Stimulated activated CD4-positive, alpha-beta T cell treated with anti-CD3 and anti-CD28 coated beads, Interleukin-2, amount 100 ng/mL, for 4 hours (primary cell): Measurements from ENCODE around the gene TRIM63.
A peak's percentile ranks its signal among the peaks of the same experiment; 100 is the strongest.
"Not testable (repeated sequence)": the region's sequence is repeated elsewhere in the genome, so short reads cannot be mapped to it uniquely, and the experiment has no call there.

Experiments
- DNase-seq: peaks from one replicate; pipeline ENCODE4 v3.0.0-alpha.2; 2020; ENCODE audit warnings: low read depth

TRIM63 gene

DNA sequence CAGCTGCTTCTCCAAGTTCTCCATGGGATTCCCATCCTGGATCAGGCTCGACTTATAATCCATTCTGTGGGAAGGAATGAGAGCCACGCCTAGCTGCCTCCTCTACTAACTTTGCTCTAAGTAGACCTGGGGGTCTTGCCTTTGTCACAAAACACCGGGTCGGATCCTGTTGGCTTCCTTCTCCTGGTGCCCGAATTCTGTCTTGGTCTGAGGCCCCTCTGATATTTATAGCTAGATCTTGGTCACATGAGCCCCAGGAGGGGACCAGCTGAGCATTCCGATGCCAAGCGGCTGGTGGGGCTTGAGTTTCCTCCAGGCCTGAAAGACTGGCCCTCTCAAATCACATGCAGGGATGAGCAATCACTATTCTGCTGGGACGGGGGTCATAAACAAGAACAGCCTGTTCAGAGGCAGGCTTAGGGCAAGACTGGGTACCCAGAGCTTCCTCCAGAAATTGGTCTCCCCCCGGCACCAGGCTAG, at the start of gene TRIM63:
Gene TRIM63 (minus strand): TSS at position 199 of the 480 bp plus-strand sequence. CDS start 136 bp downstream, at position 63.
- DNase-seq = no peak

DNA sequence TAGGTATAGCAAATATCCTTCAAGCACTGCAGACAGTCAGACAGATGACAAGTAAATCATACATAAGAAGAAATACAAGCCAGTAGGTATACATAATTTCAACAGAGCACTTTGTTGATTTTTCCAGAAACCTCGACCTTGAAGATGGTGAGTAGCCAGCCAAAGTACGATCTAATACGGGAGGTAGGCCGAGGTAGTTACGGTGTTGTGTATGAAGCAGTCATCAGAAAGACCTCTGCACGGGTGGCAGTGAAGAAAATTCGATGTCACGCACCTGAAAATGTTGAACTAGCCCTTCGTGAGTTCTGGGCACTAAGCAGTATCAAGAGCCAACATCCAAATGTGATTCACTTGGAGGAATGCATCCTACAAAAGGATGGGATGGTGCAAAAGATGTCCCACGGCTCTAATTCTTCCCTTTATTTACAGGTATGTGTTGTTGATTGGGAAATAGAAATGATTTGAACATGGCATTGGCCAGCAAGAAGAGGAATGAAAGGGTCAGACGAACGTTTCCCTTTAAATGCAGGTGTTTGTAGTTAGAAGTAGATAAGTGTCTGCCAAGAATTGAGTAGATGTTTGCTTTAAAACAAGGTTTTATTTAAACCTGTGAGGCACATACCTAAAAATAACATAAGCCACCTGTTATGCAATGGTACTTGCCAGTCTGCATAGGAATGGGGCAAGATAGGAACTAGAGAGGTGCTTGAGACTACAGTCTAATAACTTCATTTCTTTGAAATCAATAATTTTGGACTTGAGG, 46.9 kb upstream of the TRIM63 start:
- DNase-seq = no peak

DNA sequence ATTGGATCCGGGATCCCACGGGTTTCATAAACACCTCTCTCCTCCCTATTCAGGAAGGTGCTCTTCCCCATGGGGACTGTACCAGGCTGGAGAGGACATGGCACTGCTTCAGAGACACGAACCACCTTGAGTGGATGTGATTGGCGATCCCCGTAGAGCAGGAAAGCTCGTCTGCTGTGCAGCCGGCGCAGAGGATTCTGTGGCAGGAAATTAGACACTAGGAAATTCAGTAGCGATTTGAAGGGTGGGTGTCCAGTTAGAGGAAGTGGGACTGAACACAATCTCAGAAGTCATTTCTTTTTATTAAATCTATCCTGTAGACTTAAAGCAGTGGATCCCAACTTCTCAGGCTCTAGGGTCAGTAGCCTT, 45.0 kb upstream of the TRIM63 start:
- no peak for DNase-seq

DNA sequence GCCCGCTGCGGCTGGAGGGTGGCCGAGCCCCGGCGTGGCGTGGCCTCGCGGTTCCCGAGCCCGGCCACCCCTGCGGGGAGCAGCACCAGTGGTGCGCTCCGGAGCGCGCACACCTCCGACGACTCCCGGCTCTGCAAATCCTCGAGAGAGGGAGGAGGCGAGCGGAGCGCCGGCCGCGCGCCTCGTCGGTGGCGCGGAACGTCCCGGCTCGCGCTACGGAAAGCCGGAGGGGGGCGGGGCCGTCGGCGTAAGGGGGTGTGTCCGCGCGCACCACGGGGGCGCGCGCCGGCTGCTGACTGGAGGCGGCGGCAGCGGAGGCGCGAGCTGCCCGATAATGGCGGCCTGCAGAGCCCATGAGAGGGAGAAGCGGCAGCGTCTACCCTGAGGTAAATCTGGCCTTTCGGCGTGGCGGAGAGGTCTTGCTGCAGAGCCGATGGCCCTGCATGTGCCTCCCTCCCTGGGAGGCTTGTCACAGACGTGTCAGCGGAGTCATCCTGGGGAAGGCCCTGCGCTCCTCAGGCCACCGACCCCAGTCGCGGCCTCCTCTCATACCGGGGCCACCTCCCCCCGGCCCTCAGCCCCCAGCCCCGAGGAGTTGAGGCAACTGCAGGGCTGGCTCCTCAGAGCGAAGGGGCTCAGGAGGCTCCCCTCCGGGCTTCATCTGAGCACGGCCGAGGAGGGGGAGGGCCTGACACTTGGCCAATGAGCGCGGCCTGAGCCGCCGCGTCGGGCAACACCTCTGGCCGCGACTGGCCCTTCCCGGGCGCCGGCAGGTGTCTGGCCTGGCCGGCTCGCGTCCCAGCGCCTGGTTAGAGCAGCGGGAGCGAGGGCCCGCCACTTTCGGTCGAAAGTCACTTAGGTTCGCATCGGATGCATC, 44.3 kb upstream of the TRIM63 start, which contains the start of gene PDIK1L:
Gene PDIK1L (plus strand): TSS at position 295 of the 877 bp plus-strand sequence. CDS start 2,485 bp downstream, outside the sequence.
- DNase-seq = peak; percentile 89

DNA sequence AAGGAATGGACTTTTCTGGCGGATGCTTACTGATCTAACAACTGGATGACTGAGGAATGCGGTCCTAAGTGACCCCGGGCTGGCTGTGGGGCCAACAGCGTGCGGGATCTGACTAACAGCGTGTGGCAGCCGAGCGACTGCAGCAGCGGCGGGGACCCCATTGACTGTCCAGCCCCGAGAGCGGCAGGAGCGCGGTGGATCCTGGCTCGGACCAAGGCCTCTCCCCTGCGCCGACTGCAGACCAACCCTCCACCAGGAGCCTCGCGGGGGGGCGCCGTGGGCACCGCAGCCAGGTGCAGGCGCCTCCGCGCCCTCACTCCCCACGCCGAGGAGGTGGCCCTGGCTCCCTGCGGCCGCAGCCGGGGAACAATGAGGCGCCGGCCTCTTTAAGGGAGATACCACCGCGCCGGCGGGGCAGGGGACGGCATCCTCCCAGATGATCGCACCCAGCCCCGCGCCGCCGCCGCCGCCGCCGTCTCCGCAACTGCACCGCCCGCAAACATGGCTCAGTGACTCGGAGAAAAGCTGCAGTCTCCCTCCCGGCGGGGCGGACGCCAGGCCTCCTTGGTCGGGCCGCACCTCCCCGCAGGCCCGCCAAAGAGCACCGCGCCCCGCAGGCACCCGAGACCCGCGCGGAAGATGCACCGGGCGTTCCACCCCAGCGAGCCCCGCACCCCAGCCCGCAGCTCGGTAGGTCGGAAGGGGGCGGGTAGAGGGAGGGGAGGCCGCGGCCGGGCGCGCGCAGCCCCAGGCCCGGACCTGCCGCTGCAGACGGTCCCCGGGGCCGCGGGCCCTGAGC, 43.5 kb upstream of the TRIM63 start:
- peak; percentile 51 for DNase-seq

DNA sequence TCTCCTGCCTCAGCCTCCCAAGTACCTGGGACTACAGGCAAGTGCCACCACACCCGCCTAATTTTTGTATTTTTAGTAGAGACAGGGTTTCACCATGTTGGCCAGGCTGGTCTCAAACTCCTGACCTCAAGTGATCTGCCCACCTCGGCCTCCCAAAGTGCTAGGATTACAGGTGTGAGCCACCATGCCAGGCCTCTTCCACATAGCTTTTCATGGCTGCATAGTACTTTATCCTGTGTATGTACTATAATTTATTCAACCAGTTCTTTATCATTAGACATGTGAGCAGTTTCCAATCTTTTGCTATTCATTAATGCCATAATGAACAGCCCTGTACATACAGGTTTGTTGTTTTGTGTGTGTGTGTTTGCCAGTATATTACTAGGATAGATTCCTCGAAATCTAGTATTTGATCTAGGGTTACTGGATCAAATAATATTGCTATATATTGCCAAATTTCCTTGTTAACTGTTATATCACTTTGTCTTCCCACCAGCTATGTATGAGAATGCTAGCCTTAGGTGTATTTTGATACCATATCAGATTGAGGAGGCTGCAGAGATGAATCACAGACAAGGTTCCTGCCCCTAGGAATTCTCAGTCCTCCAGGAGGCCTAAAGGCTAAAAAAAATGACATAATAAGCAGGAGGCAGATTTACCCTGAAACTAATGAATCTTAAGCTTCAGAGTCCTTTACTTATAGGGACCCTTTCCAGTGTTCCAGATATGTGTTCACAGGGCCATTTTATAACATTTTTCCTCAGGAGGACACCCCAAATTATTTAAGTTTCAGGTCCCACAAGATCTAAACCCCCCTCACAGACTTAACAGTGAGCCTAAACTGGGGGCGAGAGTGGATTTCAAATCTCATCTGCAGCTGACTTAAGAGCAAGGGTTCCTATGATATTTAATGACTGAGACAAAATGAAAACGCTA, 42.1 kb upstream of the TRIM63 start:
- no peak for DNase-seq

DNA sequence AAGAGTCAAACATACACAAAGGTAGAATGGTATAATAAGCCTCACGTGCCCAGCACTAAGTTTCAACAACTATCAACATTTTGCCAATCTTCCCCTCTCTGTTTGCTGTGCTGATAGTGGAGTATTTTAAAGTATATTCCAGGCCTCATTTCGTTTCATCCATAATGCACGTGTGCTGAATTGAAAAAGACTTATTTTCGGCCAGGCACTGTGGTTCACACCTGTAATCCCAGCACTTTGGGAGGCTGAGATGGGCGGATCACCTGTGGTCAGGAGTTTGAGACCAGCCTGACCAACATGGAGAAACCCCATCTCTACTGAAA, 37.8 kb upstream of the TRIM63 start:
- DNase-seq = not testable (repeated sequence)

DNA sequence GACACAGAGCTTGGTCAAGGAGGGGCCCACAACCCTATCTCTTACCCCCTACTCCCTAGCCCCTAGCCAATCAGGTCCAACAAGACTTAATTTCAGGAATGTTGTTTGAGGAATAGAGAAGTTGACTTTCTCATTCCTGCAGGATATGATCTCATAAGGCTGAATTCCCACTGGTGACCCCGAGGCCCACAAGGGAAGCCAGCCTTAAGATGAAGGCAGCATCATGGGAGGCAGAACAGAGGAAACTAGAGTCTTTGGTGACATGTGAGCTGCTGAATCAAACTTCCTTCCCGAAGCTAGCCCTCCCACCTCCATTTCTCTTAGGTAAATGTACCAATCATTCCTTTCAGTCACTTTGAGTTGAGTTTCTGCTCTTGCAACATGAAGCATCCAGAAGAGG, 35.1 kb upstream of the TRIM63 start:
- no peak for DNase-seq

DNA sequence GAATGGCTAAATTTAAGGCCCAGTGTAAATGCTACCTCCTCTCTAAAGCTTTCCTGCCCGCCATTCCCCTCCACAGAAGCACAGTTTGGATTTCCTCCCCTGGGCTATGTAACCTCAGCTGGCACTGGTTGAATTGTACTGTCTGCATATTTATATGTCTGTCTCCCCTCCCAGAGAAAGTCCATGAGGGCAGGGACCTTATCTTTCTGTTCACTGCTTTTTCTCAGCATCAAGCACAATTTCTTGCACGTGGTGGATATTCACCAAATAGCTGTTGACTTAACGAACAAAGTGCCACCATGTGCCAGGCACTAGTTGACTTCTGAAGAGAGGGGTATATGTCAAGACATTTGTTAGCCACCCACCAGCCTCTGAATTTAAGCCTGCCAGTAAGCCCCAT, 34.7 kb upstream of the TRIM63 start:
- no peak for DNase-seq

DNA sequence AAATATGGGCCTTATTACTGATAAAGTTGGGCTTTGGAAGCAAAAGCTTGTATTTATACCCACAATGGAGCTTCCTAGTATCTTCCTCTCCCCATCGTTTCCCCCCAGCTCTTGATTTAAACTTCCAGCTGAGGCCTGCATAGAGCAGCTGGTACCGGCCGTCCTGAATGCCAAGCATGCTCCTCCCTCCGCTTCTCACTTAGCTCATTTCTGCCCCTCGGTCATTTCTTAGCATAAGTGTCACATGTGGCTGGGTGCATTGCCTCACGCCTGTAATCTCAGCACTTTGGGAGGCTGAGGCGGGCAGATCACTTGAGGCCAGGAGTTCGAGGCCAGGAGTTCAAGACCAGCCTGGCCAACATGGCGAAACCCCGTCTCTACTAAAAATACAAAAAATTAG, 32.8 kb upstream of the TRIM63 start:
- DNase-seq = not testable (repeated sequence)

DNA sequence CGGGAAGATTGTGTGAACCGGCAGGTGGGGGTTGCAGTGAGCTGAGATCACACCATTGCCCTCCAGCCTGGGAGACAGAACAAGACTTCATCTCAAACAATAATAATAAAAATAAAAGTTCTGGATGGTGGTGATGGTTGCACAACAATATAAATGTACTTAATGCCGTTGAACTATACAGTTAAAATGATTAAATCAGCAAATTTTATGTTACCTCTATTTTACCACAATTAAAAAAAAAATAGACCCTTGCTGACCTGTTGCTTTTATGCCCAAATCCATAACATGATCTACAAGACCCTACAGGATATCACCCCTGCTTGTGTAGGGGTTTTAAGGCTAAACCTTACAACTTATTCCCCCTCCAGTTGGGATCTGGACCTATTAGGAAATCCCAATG, 32.4 kb upstream of the TRIM63 start:
- no peak for DNase-seq

DNA sequence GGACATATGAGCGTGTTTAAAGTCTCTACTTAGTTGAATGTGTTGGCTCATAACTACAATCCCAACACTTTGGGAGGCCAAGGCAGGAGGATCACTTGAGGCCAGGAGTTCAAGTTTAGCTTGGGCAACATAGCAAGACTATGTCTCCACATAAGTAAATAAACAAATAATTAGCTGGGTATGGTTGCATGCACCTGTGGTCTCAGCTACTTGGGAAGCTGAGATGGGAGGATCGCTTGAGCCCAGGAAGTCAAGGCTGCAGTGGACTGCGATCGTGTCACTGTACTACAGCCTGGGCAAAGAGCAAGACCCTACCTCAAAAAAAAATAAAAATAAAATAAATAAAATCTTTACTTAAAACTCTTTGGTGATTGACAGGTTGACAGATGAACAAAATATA, 31.2 kb upstream of the TRIM63 start:
- no peak for DNase-seq

DNA sequence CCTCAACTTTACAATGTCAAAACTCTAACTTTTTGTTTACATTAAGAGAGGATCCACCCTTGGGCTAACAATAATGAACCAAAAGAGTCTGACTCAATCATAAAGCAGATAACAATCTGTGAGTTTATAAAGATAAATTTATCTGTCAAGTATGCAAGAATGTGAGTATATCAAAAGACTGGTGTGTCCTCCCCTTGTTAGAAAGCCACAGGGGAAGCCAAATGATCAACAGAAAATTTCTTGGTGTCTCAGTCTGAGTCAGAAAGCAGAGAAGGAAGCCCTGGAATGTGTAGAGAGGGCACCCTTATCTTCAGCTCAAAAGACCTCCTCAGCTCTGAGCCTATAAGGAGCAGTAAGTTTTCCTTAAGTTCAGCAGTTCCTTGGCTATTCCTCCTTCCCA, 30.3 kb upstream of the TRIM63 start:
- DNase-seq = no peak

DNA sequence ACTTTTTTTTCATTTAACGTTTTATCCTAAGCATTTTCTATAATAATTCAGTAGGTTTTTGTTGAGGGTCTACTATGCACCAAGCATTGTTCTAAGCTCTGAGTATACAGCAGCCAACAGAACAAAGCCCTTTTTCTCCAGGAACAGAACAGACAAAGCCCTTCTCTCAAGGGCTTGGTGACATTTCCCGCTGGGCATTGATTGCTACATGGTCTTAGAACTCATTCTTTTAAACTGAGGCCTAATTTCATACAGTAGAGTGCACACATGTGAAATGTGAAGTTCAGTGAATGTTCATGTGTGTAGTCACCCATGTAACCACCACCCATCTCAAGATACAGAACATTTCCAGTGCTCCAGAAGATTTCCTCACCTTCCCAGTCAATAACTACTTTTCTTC, 29.0 kb upstream of the TRIM63 start:
- no peak for DNase-seq

DNA sequence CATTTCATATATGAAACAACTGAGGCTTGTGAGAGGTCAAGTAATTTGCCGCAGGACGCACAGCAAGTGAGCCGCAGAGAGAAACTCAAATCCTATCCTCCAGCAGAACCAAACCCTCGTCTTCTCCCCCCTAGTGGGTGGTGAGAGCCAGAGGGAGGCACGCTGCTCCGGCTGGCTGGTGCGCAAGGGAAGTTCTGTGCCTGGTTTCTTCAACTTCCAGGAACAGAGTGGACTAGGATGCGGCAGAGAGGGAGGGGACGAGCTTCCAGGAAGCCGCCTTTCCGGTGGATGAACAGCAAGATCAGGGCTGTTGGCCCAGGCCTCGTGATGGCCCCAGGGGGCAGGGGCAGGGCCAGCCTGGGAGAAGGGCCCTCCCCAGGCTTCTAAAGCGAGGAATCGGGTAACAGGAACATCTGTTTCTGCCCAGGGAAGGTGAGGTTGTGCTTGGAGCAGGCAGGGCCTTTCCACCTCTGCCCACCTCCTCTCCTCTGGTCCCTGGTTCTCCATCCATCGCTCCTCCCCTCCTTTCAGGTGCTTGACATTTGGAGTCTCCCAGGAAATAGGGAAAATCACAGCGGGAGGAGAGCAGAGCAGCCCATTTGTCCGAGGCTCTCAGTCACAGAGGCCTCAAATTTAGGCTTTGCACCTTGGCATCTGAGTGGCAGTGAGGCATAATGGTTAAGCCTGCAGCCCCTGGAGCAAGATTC, 27.4 kb upstream of the TRIM63 start:
- DNase-seq = no peak

DNA sequence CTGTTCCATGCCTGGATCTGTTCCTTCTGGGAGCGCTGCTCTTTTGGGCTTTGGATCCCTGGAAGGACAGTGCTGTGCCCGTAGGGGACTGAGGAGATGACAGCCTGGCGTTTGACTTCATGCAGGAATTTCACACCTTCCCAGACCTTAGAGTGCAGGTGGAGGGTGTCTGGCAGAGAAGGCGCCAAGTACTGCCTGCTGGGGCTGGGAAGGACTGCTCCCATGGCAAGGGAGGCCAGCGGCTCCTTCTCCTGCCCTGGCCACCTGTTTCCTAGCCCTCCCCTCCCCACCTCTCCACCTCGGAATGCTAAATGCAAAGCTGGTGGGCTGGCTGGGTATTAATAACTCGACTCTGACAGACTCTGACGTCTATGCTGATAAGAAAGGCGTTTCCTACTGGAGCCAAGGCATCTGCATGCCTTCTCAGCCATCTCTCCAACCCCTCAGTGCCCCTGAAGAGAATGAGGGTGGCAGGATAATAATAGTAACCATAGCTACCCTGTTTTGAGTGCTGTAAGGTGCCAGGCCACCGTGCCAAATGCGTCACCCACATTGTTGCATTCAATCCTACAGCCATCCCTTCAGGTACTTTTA, 26.7 kb upstream of the TRIM63 start:
- DNase-seq = no peak

DNA sequence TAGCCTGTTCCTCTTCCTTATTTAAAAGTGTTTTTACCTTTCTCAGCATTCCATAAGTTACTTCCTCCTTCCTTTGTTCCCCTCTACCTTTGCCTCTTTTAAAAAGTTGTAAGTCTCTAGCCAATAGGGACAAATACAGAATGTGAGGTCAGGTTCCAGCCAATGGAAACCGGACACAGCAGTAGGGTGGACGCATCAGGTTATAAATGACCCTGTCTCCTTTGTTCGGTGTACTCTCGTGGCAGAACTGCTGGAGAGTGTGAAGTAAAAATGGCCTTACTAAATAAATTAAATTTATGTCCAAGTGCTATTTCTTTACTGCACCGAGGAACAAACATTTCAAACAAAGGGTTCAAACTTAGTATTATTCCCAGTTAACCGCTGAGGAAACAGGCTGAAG, 26.1 kb upstream of the TRIM63 start:
- DNase-seq = not testable (repeated sequence)

DNA sequence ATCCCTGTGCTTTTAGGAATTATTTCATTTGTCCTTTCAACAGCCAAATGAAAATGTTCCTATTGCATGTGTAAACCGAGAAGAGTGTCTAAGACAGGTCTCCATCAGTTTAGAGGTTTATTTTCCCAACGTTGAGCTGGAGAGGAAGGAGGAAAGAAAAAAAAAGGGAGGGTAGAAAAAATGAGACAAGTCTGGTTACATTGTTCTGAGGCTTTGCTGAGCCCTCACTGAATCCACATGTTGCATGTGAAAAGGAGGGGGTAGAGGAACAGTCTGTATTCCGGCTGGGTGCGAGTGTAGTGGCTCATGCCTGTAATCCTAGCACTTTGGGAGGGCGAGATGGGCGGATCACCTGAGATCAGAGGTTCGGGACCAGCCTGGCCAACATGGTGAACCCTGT, 25.0 kb upstream of the TRIM63 start:
- DNase-seq = no peak

DNA sequence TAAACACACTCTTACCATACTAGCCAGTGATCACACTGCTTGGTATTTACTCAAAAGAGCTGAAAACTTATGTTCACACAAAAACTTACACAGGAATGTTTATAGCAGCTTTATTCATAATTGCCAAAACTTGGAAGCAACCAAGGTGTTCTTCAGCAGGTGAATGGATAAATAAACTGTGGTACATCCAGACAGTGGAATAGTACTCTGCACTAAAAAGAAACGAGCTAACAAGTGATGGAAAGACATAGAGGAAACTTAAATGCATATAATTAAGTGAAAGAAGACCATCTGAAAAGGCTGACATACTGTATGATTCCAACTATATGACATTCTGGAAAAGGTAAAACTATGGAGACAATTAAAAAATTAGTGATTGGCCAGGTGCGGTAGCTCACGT, 23.5 kb upstream of the TRIM63 start:
- DNase-seq = no peak

DNA sequence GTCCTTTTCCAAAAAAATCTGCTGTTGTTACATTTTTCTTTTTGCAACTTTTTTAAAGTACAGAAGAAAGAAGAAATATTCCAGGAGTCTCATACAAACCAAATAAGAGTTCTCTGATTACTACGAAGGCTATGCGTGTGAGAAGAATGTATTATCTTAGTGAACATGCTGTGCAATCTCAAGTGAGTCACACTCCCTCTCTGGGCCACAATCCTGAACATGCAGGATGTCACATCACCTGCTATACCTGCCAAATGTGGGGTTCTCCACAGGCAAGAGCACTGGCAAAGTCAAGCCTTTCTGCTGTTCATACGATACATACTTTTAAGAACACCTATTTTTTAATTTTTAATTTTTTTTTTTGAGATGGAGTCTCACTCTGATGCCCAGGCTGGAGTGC, 21.7 kb upstream of the TRIM63 start:
- no peak for DNase-seq
